WTC11 (cell line): Measurements from ENCODE around the gene PLXND1.

Experiments
- ARID4B ChIP-seq: sonication (generic); formaldehyde crosslinking; IDR thresholded peaks from 2 replicates; pipeline ENCODE4 v1.8.0; 2023; ENCODE audit warnings: missing genetic modification reagents, mild to moderate bottlenecking, borderline replicate concordance
- ATF3 ChIP-seq: sonication (generic); formaldehyde crosslinking; conservative IDR thresholded peaks from 2 replicates; pipeline ENCODE4 v1.8.1; 2022; ENCODE audit warnings: mild to moderate bottlenecking, missing genetic modification reagents
- CTCF ChIP-seq: fragments of 200-600 bp; IDR thresholded peaks from 2 replicates; pipeline ENCODE4 v1.8.0; 2022; ENCODE audit warnings: antibody characterized with exemption
- JAZF1 ChIP-seq: fragments of 250-450 bp; sonication (Bioruptor Pico); IDR thresholded peaks from 2 replicates; pipeline ENCODE4 v1.9.0; 2021; ENCODE audit warnings: moderate library complexity, mild to moderate bottlenecking, inconsistent platforms
- MAX ChIP-seq: sonication (generic); formaldehyde crosslinking; IDR thresholded peaks from 2 replicates; pipeline ENCODE4 v1.8.0; 2022; ENCODE audit warnings: mild to moderate bottlenecking, missing genetic modification reagents
- MLX ChIP-seq: sonication (generic); formaldehyde crosslinking; IDR thresholded peaks from 2 replicates; pipeline ENCODE4 v1.8.1; 2023; ENCODE audit warnings: mild to moderate bottlenecking, missing genetic modification reagents, moderate library complexity
- NFYB ChIP-seq: sonication (generic); formaldehyde crosslinking; conservative IDR thresholded peaks from 2 replicates; pipeline ENCODE4 v1.8.0; 2022; ENCODE audit warnings: low read depth, missing genetic modification reagents
- NR3C1 ChIP-seq: sonication (generic); formaldehyde crosslinking; conservative IDR thresholded peaks from 2 replicates; pipeline ENCODE4 v1.8.1; 2023; ENCODE audit warnings: low read depth, mild to moderate bottlenecking, missing genetic modification reagents
- SP1 ChIP-seq: sonication (generic); formaldehyde crosslinking; conservative IDR thresholded peaks from 2 replicates; pipeline ENCODE4 v1.8.1; 2022; ENCODE audit warnings: missing genetic modification reagents
- TCF7 ChIP-seq: sonication (generic); formaldehyde crosslinking; IDR thresholded peaks from 2 replicates; pipeline ENCODE4 v1.8.0; 2022; ENCODE audit warnings: mild to moderate bottlenecking, low read depth, missing genetic modification reagents, moderate library complexity
- USF2 ChIP-seq: sonication (generic); formaldehyde crosslinking; IDR thresholded peaks from 2 replicates; pipeline ENCODE4 v1.8.1; 2023; ENCODE audit warnings: mild to moderate bottlenecking, missing genetic modification reagents, moderate library complexity
- ZNF512 ChIP-seq: sonication (generic); formaldehyde crosslinking; IDR thresholded peaks from 2 replicates; pipeline ENCODE4 v1.8.1; 2022; ENCODE audit warnings: missing genetic modification reagents, borderline replicate concordance
- ZNF671 ChIP-seq: fragments of 250-450 bp; sonication (Bioruptor Pico); IDR thresholded peaks from 2 replicates; pipeline ENCODE4 v1.8.0; 2021; ENCODE audit warnings: mild to moderate bottlenecking

- TF ChIP-seq CTCF (no peak), JAZF1 (no peak), ZNF671 (CRISPR knock-in tag) (no peak), MAX (CRISPR knock-in tag) (no peak; the same call in 1 of the 2 replicates), MLX (CRISPR knock-in tag) (no peak), TCF7 (no peak), ATF3 (CRISPR knock-in tag) (no peak), ZNF512 (no peak), ARID4B (no peak), NR3C1 (no peak), NFYB (CRISPR knock-in tag) (no peak), SP1 (CRISPR knock-in tag) (0 out of 2 replicates have a peak, but pooled peaks have one; percentile 37), USF2 (CRISPR knock-in tag) (0 out of 2 replicates have a peak, but pooled peaks have one; percentile 15)
Observed at GRCh38 chr3:129611812-129612533, 5.5 kb upstream of the PLXND1 start.
